ENCODE measurements around the gene DYDC2. TPM values are rescaled to one million over a fixed set of nuclear protein-coding genes. Genes with fewer than 3 reads are reported as not detected.

Gene DYDC2, protein sequence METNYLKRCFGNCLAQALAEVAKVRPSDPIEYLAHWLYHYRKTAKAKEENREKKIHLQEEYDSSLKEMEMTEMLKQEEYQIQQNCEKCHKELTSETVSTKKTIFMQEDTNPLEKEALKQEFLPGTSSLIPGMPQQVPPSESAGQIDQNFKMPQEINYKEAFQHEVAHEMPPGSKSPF
- total RNA-seq (2021) = 2.6 and 2.8 TPM in 2 replicates
- long read RNA-seq, partial matches to known transcripts = 1 of 1 reads
- long read RNA-seq, other reads (novel, unspliced or antisense) = 0 of 1 reads

- no peak within 1 kb of the TSS for H2BK120ac ChIP-seq (ENCODE audit: low read depth, low read length, poor library complexity, severe bottlenecking)
- no peaks in the 10 kb centered on the region; a peak in 2 of 5 replicates for H3K9me3 Mint-ChIP-seq
- no peak within 1 kb of the TSS for H3K9ac ChIP-seq (ENCODE audit: extremely low read depth, insufficient read length, low read length)
- H3K4me2 ChIP-seq (ENCODE audit: insufficient read depth, insufficient read length, low read length) = peak within 1 kb of the TSS; percentile 42
- no peak within 1 kb of the TSS for H3K4ac ChIP-seq (ENCODE audit: low read depth, low read length)
- H4K20me1 ChIP-seq (ENCODE audit: control insufficient read depth, insufficient read depth, insufficient read length) = no peaks in the 10 kb centered on the region
- peak; percentile 94 for DNase-seq
- peak within 1 kb of the TSS; percentile 86 to 87 for H3K4me3 Mint-ChIP-seq
- H3K27me3 ChIP-seq (ENCODE audit: insufficient read depth, low read length) = no peaks in the 10 kb centered on the region; the same call in 1 of the 2 replicates
- H3K27me3 Mint-ChIP-seq (ENCODE audit: low read depth) = peaks cover 37% of the 10 kb centered on the region
- peak within 1 kb of the TSS in 2 of 3 experiments; percentile 59 to 95; a peak in 2 of 7 replicates for H3K27ac Mint-ChIP-seq
- no CpG with 5 or more reads among the region's 43 CpGs for WGBS (ENCODE audit: extremely low coverage, insufficient read length, low lambda C conversion rate)
- H4K91ac ChIP-seq (ENCODE audit: insufficient read length, low read depth, low read length) = no peak within 1 kb of the TSS
- TF ChIP-seq, protein P1, sequence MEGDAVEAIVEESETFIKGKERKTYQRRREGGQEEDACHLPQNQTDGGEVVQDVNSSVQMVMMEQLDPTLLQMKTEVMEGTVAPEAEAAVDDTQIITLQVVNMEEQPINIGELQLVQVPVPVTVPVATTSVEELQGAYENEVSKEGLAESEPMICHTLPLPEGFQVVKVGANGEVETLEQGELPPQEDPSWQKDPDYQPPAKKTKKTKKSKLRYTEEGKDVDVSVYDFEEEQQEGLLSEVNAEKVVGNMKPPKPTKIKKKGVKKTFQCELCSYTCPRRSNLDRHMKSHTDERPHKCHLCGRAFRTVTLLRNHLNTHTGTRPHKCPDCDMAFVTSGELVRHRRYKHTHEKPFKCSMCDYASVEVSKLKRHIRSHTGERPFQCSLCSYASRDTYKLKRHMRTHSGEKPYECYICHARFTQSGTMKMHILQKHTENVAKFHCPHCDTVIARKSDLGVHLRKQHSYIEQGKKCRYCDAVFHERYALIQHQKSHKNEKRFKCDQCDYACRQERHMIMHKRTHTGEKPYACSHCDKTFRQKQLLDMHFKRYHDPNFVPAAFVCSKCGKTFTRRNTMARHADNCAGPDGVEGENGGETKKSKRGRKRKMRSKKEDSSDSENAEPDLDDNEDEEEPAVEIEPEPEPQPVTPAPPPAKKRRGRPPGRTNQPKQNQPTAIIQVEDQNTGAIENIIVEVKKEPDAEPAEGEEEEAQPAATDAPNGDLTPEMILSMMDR (conservative IDR thresholded peaks at IDR 0.05) = no peak
- H3K9me3 ChIP-seq (ENCODE audit: control insufficient read depth, low read depth, low read length) = no peaks in the 10 kb centered on the region
- peaks cover 0 to 3% (median 0%) of the 10 kb centered on the region in 3 experiments; a peak in 2 of 7 replicates for H3K36me3 Mint-ChIP-seq (ENCODE audit: insufficient read depth in 1 of 3, low read depth in 3 of 3)
- no peaks in the 10 kb centered on the region for H3K79me1 ChIP-seq (ENCODE audit: insufficient read depth, low read depth, low read length, poor library complexity, severe bottlenecking)
- no peak within 1 kb of the TSS for H2BK5ac ChIP-seq (ENCODE audit: insufficient read length, low read length)
- H3K18ac ChIP-seq (ENCODE audit: insufficient read length, low read depth, low read length) = peak within 1 kb of the TSS; percentile 79
- no peak within 1 kb of the TSS for H2BK20ac ChIP-seq (ENCODE audit: low read depth, low read length, poor library complexity, severe bottlenecking)
- H3K27ac ChIP-seq (ENCODE audit: insufficient read length, low read depth, low read length) = no peak within 1 kb of the TSS
- no peak within 1 kb of the TSS for H3K23ac ChIP-seq (ENCODE audit: insufficient read length, low read depth, low read length)
- H3K4me1 ChIP-seq (ENCODE audit: insufficient read depth, low read length) = no peaks in the 10 kb centered on the region; the same call in 1 of the 2 replicates
- H2AFZ ChIP-seq (ENCODE audit: low read length) = no peak within 1 kb of the TSS
- H3T11ph ChIP-seq (ENCODE audit: low read length) = no peak within 1 kb of the TSS
- peak within 1 kb of the TSS; percentile 85 for H3K14ac ChIP-seq (ENCODE audit: insufficient read depth, low read length)
- no peak within 1 kb of the TSS for H2BK12ac ChIP-seq (ENCODE audit: insufficient read length, low read depth, low read length)
- H4K5ac ChIP-seq (ENCODE audit: insufficient read length, low read depth, low read length) = no peak within 1 kb of the TSS
- no peaks in the 10 kb centered on the region for H3K79me2 ChIP-seq (ENCODE audit: insufficient read depth, low read length)
- H3K23me2 ChIP-seq (ENCODE audit: insufficient read length, low read depth, low read length, poor library complexity, severe bottlenecking) = peaks cover 5% of the 10 kb centered on the region
- peaks cover 11 to 17% of the 10 kb centered on the region in 2 experiments for H3K4me1 Mint-ChIP-seq
- no peak within 1 kb of the TSS for H2BK15ac ChIP-seq (ENCODE audit: low read depth, low read length)
- H2AK5ac ChIP-seq (ENCODE audit: insufficient read length, low read length) = no peak within 1 kb of the TSS
- no peak within 1 kb of the TSS for H4K8ac ChIP-seq (replicated peaks; ENCODE audit: insufficient read length, low read depth, low read length)
- no peak within 1 kb of the TSS for H3K56ac ChIP-seq (ENCODE audit: insufficient read length, low read depth, low read length)
These were observed at the start of gene DYDC2, which contains the start of gene DYDC1 for GRCh38 chr10:80356563-80356988. DYDC2 (plus strand) TSS chr10:80356781; CDS start chr10:80362444, 5,663 bp downstream. DYDC1 (minus strand) TSS chr10:80356755; CDS start chr10:80352601, 4,154 bp downstream.
